Aorta (tissue), 5 donors: Measurements from ENCODE around the gene EPSTI1. TPM values are rescaled to one million over a fixed set of nuclear protein-coding genes. Genes with fewer than 3 reads are reported as not detected.

Experiments
- ATAC-seq: fragments of 200-7000 bp; cut with Tn5 transposase; one replicate; pipeline ENCODE4 v1.9.1; 2022; ENCODE audit warnings: moderate library complexity; ENCODE audit not compliant: low FRiP score
- DNase-seq, 2 donors: peaks; one replicate each; pipeline ENCODE4 v3.0.0-alpha.2; 2020
- H3K27ac ChIP-seq, 2 donors: one replicate each; pipeline ENCODE4 v1.5.1; 2013; ENCODE audit warnings: low read length in 2 of 2, mild to moderate bottlenecking in 2 of 2, moderate library complexity in 2 of 2, control low read depth in 1 of 2, inconsistent platforms in 1 of 2, low read depth in 1 of 2
- H3K27me3 ChIP-seq, 2 donors: one replicate each; pipeline ENCODE4 v1.6.1; 2013; ENCODE audit warnings: control low read depth in 1 of 2, low read length in 1 of 2, mild to moderate bottlenecking in 1 of 2, moderate library complexity in 1 of 2; ENCODE audit not compliant: insufficient read depth in 2 of 2, control insufficient read depth in 1 of 2
- H3K36me3 ChIP-seq, 2 donors: one replicate each; pipeline ENCODE4 v1.6.1; 2013; ENCODE audit warnings: control low read depth in 1 of 2, low read length in 1 of 2, mild to moderate bottlenecking in 1 of 2; ENCODE audit not compliant: insufficient read depth in 2 of 2, control insufficient read depth in 1 of 2
- H3K4me1 ChIP-seq, 2 donors: one replicate each; pipeline ENCODE4 v1.6.1; 2013; ENCODE audit warnings: low read length in 2 of 2, control low read depth in 1 of 2, mild to moderate bottlenecking in 1 of 2, moderate library complexity in 1 of 2; ENCODE audit not compliant: insufficient read depth in 2 of 2, control insufficient read depth in 1 of 2
- H3K4me3 ChIP-seq, 2 donors: one replicate each; pipeline ENCODE4 v1.5.1; 2013; ENCODE audit warnings: low read length in 2 of 2, control low read depth in 1 of 2, mild to moderate bottlenecking in 1 of 2
- H3K9me3 ChIP-seq: one replicate; pipeline ENCODE4 v1.6.1; 2013; ENCODE audit warnings: mild to moderate bottlenecking, low read length; ENCODE audit not compliant: control insufficient read depth
- WGBS, 2 donors: extraction: QIAGEN DNeasy Blood & Tissue Kit; methylation state at CpG; one replicate each; pipeline ENCODE4 v1.1.7; 2013; 5-methylcytosine and 5-hydroxymethylcytosine counted together
- intact Hi-C, 2 donors: fragments of 100-400 bp; cut with DNase I; formaldehyde crosslinking; loops; one replicate each; pipeline versions ENCODE4 v1.14.2 to v1.15.0; 2022
- polyA plus RNA-seq, 2 donors: library from polyadenylated mRNA; stranded (reverse); fragments of 200-250 nt; gene quantifications; one replicate each; pipeline ENCODE4 v1.2.3, GENCODE V29; 2013
- total RNA-seq, 2 donors: library from RNA; stranded (reverse); fragmentation: NEBNext Ultra II Directional; extraction: Animal tissue kit (Norgen Biotek cat#: 25700); gene quantifications; one replicate each; pipeline ENCODE4 v1.2.1, GENCODE V29; 2021
- donor health status: healthy with polysubstance abuse.
- donor health status: Bipolar disorder and iron deficiency.
- donor health status: DM: no; HTN: no; CAD: no.
- donor health status: DM: no; HTN: no; CAD: no.
- donor health status: DM: yes; HTN: yes; CAD: no.

EPSTI1 gene
- total and polyA plus RNA-seq, 4 donors: 2.7 to 13.6 (median 7.9) TPM

DNA sequence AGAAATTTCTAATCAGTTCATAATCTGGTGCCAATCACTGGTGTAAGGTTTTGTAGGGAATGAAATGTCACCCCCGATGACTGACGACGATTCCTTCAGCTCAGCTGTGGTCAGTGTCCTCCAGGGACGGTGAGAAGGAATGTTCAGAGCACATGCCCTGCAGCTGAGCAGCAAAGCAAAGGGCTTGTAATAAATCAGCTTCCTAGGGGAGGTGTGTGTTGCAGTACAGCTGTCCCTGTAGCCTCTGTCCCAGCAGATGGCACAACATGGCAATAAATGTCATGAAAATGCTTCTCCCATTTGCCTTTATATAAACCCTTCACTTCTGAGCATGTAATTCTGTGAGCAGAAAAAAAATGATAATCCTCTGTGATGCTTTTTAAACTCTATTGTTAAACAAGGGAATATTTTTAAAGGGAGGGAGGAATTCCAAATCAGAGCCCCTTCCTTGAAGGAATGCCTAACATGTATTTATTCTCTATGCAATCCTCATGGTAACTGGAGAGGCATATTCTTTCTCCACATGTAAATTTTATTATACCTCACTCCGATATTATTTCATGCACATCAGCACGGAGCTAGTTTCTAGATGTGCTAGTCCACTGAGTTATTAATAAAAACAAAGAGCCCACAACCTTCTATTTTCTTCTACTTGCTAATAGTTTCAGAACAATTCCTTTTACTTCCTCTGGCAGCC, 108.1 kb downstream of the EPSTI1 start:
- no peaks in the 10 kb centered on the region for H3K36me3 ChIP-seq
- no peaks in the 10 kb centered on the region for H3K4me1 ChIP-seq
- no peak for DNase-seq
- intact Hi-C loops: no loop called here
- no peaks in the 10 kb centered on the region for H3K9me3 ChIP-seq
- H3K27me3 ChIP-seq: no peaks in the 10 kb centered on the region
- H3K4me3 ChIP-seq: no peak overlapping the region
- peak; percentile 46 for ATAC-seq
- no peak overlapping the region for H3K27ac ChIP-seq
- 26 to 30% methylated on average over 6 of the region's 6 CpGs for WGBS, 2 donors

DNA sequence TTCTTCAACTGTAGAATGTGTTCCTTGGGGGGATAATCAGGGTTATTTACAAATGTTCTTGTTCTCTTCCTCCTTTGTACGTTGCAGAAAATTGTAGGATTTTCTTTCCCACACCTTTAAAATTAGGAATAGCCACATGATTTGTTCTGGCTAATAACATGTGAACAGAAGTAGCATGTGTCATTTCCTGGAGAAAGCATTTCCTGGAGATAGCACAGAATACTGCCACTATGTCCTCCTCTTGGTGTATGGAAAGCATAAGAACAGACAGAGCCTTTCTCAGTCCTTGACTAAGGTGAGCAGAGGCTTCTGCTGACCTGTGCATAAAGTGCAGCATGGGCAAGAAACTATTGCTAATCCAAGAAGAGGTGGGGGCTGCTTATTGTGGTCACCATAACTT, 108.9 kb downstream of the EPSTI1 start:
- Histone ChIP-seq H3K27me3 (no peaks in the 10 kb centered on the region), H3K36me3 (no peaks in the 10 kb centered on the region), H3K9me3 (no peaks in the 10 kb centered on the region), H3K27ac (no peak overlapping the region), H3K4me1 (no peaks in the 10 kb centered on the region), H3K4me3 (no peak overlapping the region)
- no peak for DNase-seq
- no peak for ATAC-seq
- intact Hi-C loops: no loop called here
- WGBS, 2 donors: 56 to 74% methylated on average over 1 of the region's 1 CpG

DNA sequence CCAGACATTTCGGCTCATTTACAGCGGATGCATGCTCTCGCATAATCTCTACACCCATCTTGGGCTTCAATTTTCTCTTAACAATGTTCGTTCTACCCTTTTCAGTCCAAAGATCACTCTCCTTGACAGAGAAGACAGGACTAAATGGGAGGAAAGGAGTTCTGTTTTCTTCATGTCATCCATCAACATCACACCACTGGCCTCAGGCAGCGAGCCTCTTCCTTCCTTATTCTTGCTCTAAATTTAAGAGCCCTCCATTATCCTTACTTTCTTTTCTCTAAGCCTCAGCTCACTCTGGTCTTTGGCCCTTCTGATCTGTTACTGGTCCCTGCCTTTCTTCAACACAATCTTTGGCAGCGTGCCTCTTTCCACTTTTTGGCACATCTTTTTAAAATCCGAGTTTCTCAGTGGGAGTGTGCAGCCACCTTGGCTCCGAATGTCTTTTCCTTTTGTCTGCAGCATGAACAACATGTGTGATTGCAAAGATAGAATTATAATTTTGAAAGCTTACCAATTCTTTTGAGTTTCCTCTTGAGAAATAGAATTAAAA, 111.9 kb downstream of the EPSTI1 start:
- Histone ChIP-seq H3K36me3 (no peaks in the 10 kb centered on the region), H3K4me1 (no peaks in the 10 kb centered on the region), H3K27me3 (no peaks in the 10 kb centered on the region), H3K27ac (no peak overlapping the region), H3K4me3 (no peak overlapping the region), H3K9me3 (no peaks in the 10 kb centered on the region)
- intact Hi-C loops: no loop called here
- WGBS, 2 donors: 32 to 41% methylated on average over 8 of the region's 8 CpGs
- DNase-seq (no peak), ATAC-seq (no peak)

DNA sequence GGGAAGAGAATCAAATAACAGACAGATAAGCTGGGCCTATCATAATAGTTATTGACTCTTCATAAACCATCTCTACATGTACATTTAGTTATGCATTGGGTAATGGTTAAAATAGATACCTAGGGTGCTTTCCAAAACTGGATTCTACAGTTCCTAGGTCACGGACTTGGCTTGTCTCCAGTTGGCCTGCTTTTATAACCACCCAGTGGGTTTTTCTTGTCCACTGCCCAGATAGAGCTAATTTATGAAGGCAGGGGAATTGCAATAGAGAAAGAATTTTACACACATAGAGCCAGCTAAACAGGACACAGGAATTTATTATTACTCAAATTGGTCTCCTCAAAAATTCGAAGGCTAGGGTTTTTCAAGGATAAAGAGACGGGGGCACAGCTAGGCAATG, 113.3 kb downstream of the EPSTI1 start:
- no peak overlapping the region for H3K4me3 ChIP-seq
- 51 to 53% methylated on average over 3 of the region's 3 CpGs for WGBS, 2 donors
- H3K27me3 ChIP-seq: no peaks in the 10 kb centered on the region
- no peaks in the 10 kb centered on the region for H3K36me3 ChIP-seq
- DNase-seq (no peak), ATAC-seq (no peak)
- no peaks in the 10 kb centered on the region for H3K9me3 ChIP-seq
- H3K4me1 ChIP-seq: no peaks in the 10 kb centered on the region
- intact Hi-C loops: no loop called here
- no peak overlapping the region for H3K27ac ChIP-seq

DNA sequence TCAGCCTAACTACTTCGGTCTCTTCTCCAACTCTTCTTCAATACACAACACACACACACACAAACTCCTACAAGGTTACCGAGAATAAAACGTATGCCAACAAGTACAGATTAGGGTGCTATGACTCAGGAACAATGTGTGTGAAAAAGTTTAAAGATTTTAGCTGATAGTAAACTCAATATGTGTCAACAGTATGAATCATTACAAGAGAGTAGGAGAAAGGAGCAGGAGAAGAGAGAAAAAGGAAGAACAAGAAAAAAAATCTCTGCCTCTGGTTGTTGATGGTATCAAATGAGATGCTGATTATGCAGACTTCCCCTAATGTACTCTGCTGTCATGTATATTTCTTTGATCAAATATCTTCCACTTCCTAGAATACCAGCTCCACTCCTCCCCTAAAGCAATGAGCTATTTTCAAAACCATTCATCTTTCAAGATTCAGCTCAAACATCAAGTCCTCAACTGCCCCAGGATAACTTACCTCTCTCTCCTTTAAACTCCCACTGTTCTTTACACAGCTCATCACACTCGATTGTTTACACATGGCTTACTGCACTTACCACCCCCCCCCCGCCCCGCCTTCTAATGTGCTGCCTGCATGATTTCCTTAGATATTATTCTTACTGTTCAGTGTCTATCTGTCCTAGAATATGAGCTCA, 115.0 kb downstream of the EPSTI1 start:
- H3K36me3 ChIP-seq: no peaks in the 10 kb centered on the region
- no peak for DNase-seq
- ATAC-seq: no peak
- intact Hi-C loops: no loop called here
- H3K27me3 ChIP-seq: no peaks in the 10 kb centered on the region
- H3K9me3 ChIP-seq: no peaks in the 10 kb centered on the region
- 74 to 75% methylated on average over 6 of the region's 6 CpGs for WGBS, 2 donors
- no peak overlapping the region for H3K27ac ChIP-seq
- no peak overlapping the region for H3K4me3 ChIP-seq
- no peaks in the 10 kb centered on the region for H3K4me1 ChIP-seq

DNA sequence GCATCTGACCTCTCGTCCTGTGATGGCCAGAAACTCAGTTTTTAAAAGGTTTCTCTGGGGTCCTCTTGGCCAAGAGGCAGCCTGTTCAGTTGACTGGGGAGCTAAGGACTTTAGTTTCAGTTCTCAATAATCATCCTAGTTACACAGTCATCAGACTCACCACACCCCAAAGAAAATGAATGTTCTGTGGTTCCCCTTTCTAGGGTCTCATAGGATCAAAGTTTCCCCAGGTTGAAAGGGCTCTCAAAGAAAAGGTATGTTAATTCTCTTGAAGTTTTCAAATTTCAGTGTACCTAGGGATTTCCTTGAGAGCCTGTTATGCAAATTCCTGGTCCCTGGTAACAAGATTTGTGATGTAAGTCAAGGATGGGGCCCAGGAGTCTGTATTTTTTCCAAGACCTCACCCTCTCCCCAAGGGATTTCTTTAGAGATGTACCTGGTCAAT, 115.7 kb downstream of the EPSTI1 start:
- intact Hi-C loops: no loop called here

DNA sequence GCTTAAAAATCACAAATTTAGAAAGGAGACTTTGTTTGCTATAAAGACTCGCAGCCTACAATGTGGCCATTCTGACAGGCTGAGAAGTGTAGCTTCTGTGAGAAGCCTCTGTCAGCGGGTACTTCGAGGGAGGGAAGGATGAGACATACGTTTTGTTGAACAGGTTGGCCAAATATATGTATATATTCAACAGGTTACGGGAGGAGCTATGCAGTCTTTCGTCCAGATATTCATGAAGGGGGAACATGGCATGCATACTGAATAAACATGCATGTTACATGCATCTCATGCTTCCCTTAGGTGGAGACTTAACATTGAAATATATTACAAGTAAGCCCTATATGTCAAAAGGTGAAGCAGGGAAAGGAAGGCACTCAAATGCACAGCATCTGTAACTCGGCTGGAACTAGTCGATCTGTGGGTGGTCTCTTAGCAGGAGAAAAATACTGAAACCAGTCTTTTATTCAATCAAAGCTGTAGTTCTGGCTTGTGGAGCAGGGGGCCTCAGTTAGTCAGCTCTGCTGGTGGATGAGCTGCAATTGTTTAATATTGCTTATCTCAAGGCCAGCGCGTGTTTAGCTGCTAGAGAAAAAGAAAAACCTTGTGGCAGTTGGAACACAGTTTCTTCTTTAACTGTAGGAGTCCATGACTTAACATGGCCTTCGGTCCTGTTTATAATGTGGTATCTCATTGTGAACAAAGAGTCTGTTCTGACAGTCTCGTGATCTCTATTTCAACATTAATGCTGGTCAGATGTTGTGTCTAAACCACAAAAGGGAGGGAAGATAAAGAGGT, 116.4 kb downstream of the EPSTI1 start:
- H3K9me3 ChIP-seq: no peaks in the 10 kb centered on the region
- no peaks in the 10 kb centered on the region for H3K4me1 ChIP-seq
- H3K36me3 ChIP-seq: no peaks in the 10 kb centered on the region
- H3K27me3 ChIP-seq: no peaks in the 10 kb centered on the region
- no peak overlapping the region for H3K27ac ChIP-seq
- H3K4me3 ChIP-seq: no peak overlapping the region
- ATAC-seq: no peak
- intact Hi-C loops: no loop called here
- DNase-seq: no peak
- 71 to 73% methylated on average over 12 of the region's 12 CpGs for WGBS, 2 donors

More for the DNA sequence above, 115.7 kb downstream of the EPSTI1 start:
- Histone ChIP-seq H3K4me3 (no peak overlapping the region), H3K27me3 (no peaks in the 10 kb centered on the region), H3K27ac (no peak overlapping the region), H3K36me3 (no peaks in the 10 kb centered on the region), H3K4me1 (no peaks in the 10 kb centered on the region), H3K9me3 (no peaks in the 10 kb centered on the region)
- ATAC-seq (no peak), DNase-seq (no peak)
- 80 to 100% methylated on average over 1 of the region's 1 CpG for whole genome bisulfite sequencing, 2 donors

DNA sequence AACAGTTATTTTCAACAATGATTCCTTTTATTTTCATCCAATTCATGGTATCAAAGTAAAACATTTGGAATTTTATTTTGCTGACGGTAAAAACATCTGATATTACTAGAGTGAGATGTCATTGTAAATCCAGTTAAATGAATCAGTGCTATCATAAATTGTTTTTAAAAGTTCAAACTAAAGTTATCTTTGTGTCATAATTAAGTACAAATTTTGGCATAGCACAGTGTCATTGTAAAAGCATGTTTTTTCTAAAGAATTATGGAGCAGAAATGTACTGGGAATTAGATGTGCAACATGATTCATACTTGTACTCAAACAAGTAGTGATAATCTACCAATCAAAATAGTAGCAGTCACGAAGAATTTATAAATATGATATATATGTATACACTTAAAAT, 117.8 kb downstream of the EPSTI1 start:
- Histone ChIP-seq H3K36me3 (no peaks in the 10 kb centered on the region), H3K4me3 (no peak overlapping the region), H3K9me3 (no peaks in the 10 kb centered on the region), H3K27me3 (no peaks in the 10 kb centered on the region), H3K4me1 (no peaks in the 10 kb centered on the region), H3K27ac (no peak overlapping the region)
- no peak for DNase-seq
- 83 to 87% methylated on average over 2 of the region's 2 CpGs for WGBS, 2 donors
- no peak for ATAC-seq
- intact Hi-C loops: no loop called here
